HTERT RPE-1 (cell line): ENCODE results near the gene SNAI1.
"Not testable (repeated sequence)": the region's sequence is repeated elsewhere in the genome, so short reads cannot be mapped to it uniquely, and the experiment has no call there.

Experiments used
- in situ Hi-C: fragments of 300-500 bp; cut with MboI; formaldehyde crosslinking; loops from 4 replicates; pipeline ENCODE4 v1.14.3; 2020; ENCODE audit warnings: low sequenced_read_pairs

Gene SNAI1

DNA sequence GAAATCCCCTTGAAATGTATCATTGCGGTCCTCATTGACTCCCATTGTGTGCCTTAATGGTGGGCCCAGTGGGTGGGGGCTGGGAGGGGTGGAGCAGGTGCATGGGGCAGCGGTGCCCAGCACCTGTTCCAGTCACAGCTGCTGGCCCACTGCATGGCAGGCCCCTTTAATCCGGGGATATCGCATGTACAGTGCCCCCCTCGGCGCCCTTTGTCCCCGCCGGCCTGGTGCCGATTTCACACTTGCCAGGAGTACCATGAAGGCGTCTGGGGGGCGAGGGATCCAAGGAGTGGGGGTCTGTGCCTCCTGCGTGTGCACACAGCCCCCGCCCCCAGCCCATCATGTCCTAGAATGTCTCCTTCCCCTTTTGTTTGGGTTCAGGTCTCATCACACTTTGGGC lies 2.8 kb downstream of the SNAI1 start:
- in situ Hi-C loops, result no loop called here

DNA sequence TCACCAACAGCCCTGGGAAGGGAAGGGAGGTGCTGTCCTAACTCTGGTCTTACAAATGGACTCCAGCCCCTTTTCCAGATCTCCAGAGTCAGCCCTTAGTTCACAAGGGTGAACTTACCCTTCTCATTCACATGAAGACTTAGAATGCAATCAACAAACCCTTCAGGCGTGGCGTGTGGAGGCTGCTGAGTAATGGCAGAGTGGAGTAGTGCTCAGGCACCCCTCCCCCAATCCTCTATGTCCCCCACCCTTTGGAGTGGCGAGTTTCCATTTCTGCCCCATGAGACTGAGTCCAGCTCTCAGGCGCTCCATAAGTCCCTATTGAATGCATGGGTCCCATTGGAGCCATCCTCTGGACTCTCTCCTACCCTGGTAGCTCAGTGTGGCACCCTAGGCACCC lies 3.3 kb downstream of the SNAI1 start:
- in situ Hi-C loops, result no loop called here

DNA sequence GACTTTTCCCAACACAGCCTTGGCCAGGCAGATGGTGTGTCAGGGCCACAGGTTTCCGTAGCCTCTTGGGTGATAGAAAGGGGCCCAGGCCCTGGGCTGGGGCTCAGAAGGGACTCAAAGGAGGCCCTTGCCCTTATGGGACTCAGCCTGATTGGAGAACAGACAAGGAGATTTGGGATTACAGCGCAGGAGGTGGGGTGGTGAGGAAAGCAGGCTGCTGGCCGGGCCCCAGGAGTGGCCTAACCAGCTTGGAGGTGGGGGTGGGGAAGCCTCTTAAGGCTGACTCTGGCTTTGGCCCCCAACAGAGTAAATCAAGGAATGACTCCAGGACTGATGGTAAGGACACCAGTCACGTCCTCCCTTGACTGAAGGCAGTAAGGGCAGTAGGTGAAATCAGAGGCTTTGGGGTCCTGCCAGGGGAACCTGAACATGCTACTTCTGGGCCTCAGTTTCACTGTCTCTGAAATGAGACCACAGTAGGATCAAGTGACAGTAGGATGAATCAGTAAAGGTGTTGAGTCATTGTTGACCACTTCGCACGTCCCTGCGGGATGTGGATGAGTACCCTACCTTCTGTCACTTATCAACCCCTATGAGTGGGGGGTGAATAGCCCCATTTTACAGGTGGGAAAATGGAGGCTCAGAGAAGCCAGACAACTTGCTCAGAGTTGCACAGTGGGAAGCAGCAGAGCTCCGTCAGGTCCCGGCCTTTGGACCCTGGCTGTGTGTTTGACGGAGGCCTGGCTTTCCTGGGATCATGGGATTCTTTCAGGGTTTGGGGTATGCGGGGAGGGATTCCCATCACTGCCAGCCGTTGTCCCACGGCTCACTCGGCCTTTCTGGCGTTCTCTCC lies 4.5 kb downstream of the SNAI1 start:
- in situ Hi-C loops, result no loop called here

DNA sequence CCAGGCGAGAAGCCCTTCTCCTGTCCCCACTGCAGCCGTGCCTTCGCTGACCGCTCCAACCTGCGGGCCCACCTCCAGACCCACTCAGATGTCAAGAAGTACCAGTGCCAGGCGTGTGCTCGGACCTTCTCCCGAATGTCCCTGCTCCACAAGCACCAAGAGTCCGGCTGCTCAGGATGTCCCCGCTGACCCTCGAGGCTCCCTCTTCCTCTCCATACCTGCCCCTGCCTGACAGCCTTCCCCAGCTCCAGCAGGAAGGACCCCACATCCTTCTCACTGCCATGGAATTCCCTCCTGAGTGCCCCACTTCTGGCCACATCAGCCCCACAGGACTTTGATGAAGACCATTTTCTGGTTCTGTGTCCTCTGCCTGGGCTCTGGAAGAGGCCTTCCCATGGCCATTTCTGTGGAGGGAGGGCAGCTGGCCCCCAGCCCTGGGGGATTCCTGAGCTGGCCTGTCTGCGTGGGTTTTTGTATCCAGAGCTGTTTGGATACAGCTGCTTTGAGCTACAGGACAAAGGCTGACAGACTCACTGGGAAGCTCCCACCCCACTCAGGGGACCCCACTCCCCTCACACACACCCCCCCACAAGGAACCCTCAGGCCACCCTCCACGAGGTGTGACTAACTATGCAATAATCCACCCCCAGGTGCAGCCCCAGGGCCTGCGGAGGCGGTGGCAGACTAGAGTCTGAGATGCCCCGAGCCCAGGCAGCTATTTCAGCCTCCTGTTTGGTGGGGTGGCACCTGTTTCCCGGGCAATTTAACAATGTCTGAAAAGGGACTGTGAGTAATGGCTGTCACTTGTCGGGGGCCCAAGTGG lies 5.3 kb downstream of the SNAI1 start:
- in situ Hi-C loops, result no loop called here

DNA sequence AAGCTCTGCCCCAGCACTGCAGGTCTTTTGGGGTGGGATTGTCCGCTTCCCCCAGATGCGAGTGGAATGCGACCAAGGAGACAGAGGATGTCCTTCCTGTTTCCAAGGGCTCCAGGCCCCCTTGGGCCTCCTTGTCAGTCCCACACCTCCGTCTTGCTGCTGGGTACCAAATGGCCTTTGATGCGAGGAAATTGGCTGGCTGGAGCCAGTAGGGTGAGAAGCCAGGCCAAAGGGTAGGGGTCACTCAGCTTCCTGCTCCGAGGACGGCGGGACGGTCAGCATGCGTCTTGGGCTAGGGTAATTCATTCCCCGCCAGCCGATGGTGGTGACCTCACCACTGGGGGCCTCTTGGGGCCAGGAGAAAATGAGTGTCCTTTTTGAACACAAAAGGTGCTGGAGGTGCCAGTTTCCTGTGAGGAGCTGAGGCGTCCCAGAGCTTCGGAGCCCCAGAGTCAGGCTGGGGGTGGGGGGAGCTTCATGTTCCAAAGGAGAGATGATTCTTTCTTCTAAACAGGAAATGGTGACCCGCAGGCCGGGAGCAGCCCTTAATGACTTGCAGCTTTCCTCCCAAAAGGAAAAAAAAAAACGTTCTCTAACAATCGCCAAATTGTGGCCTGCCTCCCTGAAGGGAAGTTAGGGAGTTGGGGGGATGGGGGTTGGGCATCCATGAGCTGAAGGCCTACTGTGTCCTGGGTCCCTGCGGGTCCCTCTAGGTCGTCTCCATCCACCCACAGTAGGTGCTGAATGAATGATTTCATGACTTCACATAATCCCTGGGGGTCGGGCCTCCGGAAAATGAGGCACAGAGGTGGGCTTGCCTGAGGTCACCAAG lies 6.7 kb downstream of the SNAI1 start:
- in situ Hi-C loops, result no loop called here

DNA sequence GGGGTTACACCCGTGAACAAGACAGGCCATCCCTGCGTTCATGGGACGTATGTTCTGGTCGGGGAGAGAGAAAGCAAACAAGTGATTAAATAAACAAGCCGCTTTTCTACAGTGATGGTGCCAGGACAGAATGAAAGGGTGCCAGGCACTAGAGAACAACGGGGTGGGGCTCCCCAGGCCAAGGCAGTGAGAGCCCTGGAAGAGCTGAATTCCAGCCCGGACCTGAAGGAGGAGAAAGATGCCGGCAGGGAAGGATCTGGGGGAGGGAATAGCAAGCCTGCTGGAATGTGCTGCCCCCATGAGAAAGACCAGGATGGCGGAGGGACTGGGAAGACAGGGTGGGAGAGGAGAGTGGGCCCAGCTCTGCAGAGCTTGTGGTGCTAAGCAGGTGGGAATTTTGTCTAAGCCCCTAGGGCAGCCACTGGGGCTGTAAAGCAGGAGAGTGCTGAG lies 7.5 kb downstream of the SNAI1 start:
- in situ Hi-C loops, result no loop called here

DNA sequence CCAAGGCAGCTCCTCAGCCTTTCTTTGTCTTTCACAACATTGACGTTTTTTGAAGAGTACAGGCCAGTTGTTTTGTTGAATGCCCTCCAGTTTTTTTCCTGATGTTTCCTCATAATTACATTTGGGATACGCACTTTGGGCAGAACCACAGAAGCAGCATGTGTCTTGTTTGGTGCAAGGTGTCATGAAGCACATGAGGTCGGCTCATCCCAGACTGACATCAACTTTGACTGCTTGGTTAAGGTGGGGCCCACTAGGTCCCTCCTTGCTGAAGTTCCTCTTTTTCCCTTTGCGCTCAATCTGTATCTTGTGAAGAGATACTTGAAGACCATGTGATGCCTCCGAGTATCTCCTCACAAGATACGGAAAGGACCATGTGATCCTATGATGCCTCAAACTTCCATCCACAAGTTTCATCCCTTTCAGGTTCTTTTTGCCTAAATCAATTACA lies 10.5 kb downstream of the SNAI1 start:
- in situ Hi-C loops, result no loop called here

DNA sequence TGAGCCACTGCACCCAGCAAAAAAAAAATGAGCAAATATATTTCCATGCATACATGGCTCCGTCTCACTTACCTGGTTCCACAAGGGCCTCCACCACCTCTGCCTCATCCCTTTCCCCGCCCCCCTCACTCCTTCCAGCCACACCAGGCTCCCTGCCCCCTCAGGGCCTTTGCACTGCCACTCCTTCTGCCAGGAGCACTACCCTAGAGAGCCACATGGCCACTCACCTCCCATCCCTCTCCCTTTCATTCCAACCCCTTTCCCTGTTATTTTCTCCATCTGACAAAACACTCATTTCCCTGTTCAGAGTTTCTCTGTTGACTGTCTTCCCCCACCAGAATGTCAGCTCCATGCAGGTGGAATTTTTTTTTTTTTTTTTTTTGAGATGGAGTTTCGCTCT lies 12.8 kb downstream of the SNAI1 start:
- in situ Hi-C loops, result no loop called here

DNA sequence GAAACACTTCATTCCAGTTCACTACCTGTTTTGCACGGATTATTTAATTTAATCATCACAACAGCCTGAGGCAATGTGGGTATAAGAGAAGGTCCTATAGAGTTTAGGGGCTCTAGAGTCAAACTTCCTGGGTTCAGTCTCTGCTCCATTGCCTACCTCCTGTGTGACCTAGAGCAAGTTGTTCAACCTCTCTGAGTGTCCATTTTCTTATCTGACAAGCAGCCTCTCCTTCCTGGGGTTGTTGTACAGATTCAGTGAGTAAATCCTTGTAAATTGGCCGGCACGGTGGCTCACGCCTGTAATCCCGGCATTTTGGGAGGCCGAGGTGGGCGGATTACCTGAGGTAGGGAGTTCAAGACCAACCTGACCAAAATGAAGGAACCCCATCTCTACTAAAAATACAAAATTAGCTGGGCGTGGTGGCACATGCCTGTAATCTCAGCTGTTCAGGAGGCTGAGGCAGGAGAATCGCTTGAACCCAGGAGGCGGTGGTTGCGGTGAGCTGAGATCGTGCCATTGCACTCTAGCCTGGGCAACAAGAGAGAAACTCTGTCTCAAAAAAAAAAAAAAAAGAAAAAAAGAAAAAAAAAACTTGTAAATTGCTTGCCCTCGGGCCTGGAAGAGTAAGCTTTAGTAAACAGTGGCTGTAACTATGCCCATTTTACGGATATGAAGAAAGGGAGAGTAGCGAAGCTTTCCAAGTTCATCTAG lies 15.9 kb downstream of the SNAI1 start:
- in situ Hi-C loops, result not testable (repeated sequence)

DNA sequence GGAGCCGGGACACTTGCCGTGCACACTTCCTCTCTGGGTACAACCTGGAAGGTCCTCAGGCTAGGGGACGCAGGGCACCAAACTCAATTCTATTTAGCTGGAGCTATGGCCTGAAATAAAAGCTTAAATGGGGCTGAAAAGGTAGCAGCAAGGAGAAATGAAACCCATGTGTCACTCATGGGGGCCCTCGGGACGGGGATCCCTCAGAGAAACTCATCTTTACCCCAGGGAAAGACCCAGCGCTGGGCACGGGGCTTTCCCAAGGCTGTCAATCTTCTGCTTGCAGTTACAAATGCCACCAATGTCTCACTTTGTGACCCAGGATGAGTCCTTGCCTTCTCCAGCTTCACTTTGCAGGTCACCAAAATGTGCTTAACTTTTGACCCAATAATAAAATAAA lies 16.5 kb downstream of the SNAI1 start:
- in situ Hi-C loops, result no loop called here

DNA sequence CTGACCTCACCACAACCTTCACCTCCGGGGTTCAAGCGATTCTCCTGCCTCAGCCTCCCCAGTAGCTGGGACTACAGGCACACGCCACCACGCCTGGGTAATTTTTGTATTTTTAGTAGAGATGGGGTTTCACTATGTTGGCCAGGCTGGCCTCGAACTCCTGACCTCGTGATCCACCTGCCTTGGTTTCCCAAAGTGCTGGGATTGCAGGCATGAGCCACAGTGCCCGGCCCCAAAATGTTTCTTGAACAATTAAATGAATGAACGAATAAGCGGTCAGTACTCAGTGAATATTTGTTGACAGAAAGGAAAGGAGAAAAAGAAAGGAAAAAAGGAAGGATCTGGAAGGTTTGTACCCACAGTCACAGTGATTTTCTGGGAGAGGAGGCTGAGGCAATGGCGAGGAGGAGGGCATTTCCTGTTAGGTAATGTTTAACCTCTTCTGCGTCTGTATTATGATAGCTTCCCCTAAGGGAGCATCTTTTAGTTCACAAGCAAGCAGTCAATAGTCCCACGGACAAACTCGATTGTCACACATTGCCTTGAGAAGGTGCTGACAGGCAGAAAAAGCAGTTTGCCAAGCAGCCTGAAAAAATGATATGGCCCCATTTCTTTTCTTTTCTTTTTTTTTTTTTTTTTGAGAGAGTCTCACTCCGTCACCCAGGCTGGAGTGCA lies 17.9 kb downstream of the SNAI1 start:
- in situ Hi-C loops, result not testable (repeated sequence)

DNA sequence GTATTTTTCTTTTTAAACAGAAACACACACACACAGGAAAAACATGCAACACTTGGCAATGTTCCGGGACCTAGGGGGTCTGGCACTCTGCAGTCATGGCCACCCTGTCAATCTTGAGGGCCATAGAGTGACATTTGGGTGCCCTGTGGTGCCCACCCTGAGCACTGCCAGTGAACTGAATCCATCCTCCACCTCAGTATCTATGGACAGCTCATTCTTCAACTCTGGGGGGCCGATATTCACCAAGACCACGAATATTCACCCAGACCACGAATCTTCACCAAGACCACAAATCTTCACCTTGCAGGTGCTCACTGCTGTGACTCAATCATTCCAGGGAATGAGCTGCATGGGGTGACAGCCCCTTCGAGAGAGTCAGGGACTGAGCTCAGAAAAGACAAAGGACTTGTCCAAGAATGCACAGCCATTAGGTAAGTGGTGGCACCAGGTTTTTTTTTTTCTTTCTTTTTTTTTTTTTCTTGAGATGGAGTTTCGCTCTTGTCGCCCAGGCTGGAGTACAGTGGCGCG lies 19.1 kb downstream of the SNAI1 start:
- in situ Hi-C loops, result no loop called here

DNA sequence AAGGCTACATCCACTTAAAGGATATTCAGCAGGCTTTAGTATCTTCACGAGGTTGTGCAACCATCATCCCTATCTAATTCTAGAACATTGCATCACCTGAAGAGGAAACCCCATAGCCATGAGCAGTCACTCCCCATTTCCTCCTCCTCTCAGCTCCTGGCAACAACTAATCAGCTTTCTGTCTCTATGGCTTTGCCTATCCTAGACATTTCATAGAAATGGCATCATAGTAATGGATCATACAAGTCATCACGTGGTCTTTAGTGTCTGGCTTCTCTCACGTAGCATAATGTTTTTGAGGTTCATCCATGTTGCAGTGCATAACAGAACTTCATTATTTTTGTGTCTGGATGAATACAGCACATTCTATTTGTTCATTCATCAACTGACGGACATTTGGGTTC lies 20.5 kb downstream of the SNAI1 start:
- in situ Hi-C loops, result no loop called here

DNA sequence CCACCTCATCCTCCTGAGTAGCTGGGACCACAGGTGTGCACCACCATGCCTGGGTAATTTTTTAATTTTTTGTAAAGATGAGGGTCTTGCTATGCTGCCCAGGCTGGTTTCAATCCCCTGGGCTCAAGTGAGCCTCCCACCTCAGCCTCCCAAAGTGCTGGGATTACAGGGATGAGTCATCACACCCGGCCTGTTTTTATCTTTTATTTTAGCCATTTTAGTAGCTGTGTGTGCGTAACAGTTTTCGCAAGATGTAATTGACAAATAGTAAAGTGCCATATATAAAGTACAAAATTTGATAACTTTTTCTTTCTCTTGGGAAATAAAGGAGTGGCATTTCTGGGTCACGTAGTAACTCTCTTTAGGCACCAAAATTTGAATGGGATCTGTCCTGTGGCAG lies 21.4 kb downstream of the SNAI1 start:
- in situ Hi-C loops, result no loop called here

DNA sequence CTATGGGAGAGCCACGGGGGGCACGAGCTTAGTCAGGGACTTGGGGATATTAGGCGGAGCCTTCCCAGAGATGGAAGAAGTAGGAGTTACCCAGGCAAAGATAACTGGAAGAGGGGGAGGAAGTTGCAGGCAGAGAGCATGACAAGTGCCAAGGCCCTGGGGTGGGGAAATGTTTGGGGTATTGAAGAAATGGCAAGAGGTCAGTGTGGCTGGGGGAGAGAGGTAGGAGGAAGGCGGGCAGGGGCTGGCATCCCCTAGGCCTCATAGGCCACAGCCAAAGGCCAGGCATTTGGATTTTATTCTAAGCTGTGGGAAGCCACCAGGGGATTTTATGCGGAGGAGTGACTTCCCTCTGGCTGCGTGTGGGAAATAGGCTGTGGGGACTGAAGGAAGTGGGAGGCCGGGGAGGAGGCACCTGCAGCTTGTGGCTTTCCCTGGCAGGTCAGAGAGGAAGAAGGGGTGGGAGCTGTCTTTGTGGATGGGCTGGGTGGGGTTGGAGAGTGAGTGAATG lies 22.7 kb downstream of the SNAI1 start:
- in situ Hi-C loops, result no loop called here

DNA sequence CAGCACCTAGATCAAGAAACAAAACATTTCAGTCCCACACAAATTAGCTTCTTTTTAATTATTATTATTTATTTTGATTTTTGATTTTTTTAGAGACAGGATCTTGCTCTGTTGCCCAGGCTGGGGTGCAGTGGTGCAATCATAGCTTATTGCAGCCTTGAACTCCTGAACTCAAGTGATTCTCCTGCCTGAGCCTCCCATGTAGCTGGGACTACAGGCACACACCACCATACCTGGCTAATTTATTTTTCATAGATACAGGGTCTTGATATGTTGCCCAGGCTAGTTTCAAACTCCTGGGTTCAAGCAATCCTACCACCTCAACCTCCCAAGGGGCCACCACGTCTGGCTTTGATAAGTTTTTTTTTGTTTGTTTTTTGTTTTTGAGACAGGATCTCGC lies 24.6 kb downstream of the SNAI1 start:
- in situ Hi-C loops, result no loop called here

DNA sequence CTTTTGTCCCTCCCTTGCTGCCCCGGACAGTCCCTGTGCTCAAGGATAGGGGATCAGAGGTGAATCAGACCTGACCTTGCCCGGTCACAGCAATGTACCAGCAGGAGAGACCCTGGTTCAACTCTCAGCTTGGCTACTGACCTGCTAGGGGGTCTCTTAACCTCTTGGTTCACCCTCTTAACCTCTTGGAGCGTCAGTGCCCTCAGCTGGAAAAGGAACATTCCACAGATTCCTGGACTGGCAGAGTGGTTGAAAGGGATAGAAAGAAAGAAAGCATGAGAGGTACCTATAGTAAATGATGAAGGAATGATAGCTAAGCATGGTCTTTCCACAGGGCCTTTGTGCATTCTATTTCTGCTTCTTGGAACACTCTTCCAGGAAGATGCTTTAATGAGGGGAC lies 25.2 kb downstream of the SNAI1 start:
- in situ Hi-C loops, result no loop called here

DNA sequence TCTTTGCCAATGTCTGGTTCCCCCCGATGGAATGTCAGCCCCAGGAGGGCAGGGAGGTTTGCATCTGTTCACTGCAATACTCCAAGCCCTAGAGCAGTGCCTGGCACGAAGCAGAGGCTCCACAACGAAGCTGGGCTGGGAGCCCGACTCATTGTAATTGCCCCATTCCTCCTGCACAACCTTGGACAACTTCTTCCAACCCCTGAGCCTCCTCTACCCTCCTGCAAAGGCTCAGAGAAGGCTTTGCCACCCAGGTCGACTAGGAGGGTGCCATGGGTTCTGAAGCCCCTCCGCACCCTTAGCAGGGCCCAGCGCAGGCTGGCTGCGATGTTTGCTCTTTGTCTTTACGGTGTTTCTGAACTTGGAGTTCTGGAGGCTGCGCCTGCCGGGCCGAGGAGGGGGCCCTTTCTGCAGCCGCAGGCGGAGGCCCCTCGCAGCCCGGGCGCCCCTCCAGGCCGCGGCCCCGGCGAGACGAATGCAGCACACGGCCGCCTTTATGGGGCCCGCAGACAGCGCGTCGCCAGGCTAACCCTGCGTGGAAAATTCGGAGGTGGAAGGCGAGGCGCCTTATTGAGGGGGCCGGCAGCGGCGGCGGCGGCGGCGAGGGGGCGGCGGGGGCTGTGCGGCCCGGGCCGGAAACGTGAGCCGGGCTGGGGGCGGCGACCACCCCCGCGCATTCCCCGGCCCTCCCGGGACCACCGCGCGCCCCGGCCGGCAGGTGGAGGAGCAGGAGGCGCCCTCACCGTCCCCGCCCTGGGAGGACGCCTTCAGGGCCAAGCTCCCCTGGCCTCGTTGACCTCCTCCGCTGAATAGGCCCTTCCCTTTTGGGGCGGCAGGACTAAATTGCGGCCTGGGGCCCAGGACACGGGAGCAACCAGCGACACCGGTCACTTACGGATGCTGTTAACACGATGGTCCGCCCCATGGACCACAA lies 27.0 kb downstream of the SNAI1 start:
- in situ Hi-C loops, result no loop called here
